ENCODE data around the gene YTHDF2.
A peak's percentile ranks its signal among the peaks of the same experiment; 100 is the strongest.

YTHDF2 gene

DNA sequence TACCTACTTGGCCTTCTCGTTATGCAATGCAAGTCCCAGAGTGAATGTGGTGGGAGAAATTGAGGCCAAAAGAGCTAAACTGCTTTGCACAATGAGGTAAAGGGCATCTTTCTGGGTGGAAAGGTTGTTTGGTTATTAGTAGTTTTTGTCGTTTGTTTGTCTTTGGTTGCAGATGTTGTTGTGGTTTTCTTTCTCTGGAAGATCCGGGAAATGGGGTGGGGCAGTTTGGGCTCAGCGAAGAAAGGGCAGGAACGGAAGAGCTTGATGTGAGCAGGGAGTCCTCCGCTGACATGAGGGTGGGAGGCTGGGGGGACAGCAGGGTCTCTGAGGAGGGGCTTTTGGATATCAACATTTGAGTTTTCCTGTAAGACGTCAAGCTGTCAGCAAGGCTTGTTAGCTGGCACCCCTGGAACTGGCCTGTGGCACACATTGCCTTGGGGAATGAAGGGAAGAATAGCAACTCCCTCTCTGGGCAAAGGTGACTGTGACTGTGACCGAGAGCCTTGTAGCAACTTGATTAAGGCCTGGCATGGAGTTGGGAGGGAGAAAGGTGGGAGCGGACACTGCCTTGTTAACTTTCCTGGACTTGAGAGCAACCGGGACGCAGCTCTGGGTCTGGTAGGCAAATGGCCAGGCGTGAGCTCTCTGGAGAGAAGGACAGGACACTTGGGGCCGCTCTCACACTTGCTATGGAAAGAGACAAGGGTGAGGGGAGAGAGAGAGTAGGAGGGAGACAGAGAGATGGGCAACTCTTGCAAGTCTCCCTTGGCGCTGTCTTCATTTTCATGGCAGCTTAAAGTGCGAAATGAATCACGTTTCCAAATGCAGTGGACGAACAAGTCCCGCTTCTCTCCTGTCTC is 59.8 kb downstream of the YTHDF2 start:
- no peak for DNase-seq

DNA sequence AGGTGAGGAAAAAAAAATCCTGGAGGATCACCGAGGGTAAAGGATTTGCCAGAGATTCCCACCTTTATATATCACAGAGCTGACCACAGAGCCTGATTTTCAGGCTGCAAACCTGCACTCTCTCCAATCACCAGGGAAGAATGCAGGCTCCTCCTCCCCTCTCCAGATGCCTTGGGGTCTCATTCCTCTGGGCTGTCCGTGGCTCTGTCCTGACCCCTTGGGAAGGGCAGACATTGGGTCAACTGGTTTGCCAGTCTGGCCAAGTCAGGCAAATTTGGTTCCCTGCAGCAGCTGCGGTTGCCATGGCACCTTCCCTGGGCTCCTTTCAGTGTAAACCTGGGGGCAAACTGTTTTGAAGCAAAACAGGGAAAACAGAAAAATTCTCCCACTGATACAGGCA is 63.6 kb downstream of the YTHDF2 start:
- no peak for DNase-seq

DNA sequence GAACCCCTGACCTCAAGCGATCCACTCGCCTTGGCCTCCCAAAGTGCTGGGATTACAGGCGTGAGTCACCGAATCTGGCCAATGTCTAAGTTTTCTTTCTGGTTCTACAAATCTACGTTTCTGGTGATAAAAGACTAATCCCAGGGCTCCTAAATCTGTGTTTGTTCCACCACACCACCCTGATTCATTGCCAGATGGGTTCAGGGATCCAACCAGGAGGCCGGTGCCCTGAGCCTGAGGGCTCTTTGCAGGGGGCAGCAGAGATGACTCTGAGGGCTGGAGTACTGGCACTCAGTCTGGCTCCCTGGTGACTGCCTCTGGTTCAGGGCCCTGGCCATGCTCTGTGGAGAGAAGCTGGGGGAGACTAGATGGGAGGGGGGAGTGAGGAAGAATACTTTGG is 64.7 kb downstream of the YTHDF2 start:
- DNase-seq: no peak

DNA sequence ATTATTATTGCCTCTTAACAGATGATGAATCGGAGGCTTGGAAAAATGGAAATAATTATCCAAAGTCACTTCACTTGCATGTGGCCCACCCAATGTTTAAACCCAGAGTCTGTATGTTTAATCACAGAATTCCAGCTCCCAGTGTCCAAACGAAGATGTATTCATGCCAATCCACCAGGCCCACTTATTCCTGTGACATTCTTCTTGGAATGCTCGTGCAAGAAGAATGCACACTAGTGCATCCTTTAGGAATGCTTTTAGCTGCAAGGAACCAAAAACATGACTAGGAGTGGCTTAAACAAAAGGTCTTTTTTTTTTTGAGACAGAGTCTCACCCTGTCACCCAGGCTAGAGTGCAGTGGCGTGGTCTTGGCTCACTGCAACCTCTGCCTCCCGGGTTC is 66.3 kb downstream of the YTHDF2 start:
- no peak for DNase-seq

DNA sequence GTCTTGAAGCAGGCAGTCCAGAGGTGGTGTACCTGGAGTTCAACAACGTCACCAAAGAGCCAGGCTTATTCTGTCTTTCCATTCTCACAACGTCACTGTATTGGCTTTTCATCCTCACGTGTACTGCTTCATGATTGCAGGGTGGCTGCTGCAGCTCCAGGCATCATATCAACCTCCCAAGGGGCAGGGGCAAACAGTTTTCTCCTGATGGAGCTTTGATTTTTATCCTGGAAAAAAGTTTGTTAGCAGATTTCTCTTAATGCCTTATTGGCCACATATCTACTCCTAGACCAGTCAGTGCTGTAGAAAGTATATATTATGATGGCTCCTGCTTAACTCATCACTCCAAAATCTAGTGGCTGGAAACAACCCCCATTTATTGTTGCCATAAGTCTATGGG is 66.9 kb downstream of the YTHDF2 start:
- DNase-seq: no peak

DNA sequence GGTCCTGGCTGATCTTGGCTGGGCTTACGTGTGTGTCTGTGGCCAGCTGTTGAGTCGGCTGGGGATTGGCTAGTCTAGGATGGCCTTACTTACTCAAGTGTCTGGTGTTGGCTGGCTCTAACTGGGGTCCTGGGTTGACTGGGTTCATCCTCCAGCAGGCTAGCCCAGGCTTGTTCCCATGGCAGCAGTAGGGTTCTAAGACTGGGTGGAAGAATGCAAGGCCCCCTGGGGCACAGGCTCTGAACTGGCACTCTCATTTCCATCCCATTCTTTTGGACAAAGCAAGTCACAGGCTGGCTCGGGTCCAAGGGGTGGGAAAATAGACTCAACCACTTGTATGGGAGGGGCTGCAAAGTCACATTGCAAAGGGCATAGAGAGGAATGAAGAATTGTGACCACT is 67.3 kb downstream of the YTHDF2 start:
- no peak for DNase-seq

DNA sequence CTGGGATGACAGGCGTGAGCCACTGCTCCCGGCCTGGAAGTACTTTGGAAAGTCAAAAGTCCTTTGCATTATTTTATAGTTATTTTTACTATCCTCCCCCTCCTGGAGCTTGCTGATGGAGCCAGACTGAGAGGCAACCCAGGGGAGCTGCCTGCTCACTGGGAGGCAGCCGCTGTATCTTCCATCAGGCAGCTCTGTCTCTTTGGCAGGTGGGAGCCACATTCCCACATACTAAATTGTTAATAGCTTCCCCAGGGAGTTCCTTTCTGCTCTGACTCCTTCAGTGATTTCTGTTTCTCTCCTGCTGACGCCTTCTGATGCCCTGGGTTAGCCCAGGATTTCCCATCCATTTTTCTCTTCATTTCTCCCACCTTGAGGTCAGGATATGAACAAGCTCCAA is 70.3 kb downstream of the YTHDF2 start:
- DNase-seq: peak in 5 of 56 donors; percentile 3 to 32 (median 13)

DNA sequence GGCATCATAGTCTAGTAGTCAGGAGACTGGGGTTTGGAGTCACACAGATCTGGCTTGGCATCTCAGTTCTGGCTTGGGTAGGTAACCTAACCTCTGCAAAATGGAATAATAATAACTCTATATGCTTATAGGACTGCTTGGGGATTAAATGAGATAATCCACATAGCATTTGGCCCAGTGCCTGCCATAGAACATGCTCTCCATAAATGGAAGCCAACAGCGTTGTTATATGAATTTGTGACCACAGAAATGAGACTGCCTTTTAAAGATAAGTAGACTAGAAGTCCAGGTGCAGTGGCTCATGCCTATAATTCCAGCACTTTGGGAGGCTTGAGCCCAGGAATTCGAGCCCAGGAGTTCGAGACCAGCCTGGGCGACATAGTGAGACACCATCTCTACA is 71.2 kb downstream of the YTHDF2 start:
- no peak for DNase-seq

DNA sequence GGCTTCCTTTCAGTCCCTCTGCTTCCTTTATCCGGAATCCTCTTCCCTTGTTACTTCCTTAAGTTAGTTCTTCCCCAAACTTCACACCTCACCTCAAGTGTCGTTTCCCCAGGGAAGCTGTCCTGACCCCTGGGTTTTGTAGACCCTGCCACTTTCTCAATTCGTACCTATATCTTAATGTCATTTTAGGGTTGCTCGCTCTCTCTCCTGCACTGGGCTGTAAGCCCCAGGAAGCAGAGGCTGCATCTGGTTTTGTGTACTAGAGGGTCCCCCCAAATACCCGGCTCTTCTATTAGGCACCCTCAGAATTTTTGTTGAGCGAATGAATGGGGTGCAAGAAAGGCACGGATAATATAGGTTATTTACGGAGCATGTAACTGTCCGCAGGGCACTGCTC is 74.6 kb downstream of the YTHDF2 start:
- no peak for DNase-seq

DNA sequence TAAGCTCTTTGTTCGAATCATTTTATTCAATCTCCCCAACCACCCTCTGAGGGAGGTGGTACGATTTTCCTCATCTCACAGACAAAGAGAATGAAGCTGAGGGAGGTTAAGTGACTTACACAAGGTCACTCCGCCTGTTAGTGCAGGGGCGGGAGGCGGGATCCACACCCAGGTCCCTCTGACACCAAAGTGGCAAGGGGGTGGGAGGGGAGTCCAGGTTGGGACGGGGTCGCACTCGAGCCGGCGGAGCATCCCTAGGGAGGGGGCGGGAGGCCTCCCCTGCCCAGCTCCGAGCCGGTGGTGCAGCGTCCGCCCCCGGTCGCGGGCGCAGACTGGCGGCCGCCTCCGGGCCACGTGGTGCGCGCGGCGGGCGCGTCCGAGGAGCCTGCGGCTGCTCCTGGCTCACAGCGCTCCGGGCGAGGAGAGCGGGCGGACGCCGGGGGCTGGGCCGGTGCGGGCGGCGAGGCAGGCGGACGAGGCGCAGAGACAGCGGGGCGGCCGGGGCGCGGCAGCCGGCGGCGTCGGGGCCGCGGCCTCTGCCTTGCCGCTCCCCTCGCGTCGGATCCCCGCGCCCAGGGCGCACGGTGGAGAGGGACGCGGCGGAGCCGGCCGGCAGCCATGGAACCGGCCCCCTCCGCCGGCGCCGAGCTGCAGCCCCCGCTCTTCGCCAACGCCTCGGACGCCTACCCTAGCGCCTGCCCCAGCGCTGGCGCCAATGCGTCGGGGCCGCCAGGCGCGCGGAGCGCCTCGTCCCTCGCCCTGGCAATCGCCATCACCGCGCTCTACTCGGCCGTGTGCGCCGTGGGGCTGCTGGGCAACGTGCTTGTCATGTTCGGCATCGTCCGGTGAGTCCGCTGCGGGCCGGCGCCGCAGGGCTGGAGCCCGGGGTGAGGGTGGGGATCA is 75.3 kb downstream of the YTHDF2 start, which contains the start of gene OPRD1:
TSS of gene OPRD1 (plus strand) at position 405 of the 903 bp plus-strand sequence. CDS start at position 619, 214 bp downstream.
- DNase-seq: peak in 1 of 56 donors; percentile 10

DNA sequence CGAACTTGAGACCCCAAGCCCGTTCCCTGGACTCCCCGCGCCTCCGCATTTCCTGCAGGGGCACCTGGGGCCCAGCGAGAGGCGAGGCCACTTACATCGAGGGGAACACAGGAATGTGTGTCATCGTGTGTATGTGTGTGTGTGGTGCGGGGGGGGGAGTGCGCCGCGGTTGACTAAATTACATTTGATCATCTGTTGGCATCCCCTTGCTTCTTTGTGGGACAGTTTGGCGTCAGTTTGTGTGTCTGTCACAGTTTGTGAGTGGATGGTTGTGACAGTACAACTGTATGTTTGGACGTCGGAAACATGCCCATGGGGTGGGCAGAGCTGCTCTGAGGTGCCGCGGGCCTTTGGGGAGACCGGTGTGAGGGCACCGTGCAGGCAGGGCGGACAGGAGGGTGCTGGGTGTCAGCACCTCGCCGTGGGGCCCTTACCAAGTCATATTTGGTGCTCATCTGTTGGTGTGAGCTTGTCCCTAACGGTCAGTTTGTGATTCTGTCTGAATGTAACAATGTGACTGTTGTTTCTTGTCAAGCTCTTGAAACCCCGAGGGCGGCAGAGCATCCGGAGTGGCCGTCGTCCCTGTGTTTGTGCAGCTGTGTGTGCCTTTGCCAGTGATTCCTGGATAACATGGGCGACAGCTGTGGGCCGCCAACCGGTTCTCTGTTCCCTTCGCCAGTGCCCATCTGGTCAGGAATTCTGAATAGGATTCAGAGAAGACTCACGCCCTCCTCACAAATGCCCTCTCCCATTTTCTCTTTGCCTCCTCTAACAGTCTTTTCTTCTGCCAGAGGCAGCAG is 76.1 kb downstream of the YTHDF2 start:
- DNase-seq: no peak

DNA sequence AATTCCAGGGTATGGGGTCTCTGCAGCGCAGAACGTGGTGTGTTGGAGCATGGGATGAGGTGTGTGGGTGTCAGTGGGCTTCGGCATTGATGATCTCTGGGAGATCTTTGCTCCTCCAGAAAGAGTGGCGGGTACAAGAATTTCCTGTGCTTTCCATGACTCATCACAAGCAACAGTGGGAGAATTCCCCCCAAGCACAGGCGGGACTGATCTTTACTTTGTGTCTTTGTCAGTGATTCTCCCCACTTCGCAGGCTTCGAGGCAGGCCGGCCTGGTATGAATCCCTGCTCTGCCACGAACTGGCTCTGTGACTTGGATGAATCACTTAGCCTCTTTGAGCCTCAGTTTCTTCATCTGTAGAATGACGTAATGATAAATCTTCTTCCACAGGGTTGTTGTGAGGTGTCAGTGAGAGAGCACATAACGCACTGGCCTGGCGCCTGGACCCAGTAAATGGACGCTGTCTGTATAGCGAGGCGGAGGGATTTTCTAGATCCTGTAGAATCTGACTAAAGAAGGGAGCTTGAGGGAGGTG is 77.3 kb downstream of the YTHDF2 start:
- DNase-seq: no peak

DNA sequence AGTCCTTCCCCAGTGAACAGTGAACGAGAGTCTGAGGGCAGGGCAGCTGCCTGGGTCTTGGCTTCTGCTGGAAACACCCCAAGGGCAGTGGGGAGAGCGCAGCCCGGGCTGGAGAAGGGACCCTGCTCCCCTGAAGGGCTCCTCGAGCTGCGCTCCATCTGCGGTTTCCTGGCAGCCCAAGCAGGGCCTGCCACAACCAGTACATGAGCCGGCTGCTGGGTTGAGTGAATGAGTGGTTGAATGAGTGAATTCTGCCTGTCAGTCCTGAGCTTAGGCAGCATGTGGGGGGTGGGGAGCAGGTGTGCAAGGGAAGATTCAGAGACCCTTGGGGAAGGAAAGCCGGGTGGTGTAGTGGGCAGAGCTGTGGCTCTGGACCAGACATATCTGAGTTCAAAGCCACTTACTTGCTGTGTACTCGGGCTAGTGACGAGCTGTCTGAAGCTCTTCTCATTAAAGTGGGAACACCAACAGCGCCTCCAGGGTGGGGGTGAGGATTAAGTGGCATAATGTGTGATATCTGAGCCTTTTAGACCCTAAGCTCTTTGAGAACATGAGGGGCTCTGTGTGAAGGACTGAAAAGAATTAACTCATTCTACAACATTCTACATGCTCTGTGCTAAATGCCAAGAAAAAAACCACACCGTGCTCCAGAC is 78.9 kb downstream of the YTHDF2 start:
- no peak for DNase-seq

DNA sequence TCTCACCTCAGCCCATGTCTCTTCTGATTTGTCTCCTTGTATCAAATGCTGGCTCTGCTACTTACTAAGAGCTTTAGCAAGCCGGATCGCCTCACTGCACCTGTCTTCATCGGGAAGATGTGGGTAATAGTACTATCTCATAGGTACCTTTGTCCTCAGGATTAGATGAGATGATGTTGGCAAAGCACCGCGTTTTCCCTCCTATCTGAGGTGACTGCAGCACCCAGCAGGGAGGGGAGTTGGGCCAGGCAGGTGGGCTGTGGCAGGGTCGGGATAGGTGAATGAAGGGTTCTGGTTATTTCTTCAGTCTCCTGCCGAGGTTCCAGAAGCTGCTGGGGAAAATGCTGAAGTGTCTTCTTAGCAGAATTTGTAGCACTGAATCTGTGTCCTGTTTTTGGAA is 80.4 kb downstream of the YTHDF2 start:
- no peak for DNase-seq

DNA sequence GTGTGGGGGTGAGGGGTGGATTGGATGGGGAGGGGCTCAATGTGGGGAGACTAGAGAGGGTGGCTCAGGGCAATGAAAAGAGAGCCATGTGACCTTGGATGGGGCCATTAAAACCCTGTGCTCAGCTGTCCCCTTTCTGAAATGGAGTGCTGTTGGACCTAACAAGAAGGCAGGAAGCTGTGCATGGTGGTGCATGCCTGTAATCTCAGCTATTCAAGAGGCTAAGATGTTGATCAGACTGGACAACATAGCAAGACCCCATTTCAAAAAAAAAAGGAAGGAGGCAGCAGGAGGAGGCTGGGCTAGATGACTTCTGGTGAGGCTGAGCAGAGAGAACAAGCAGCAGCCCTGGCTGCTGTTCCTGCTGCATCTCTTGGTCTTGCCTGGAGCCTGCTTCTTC is 82.3 kb downstream of the YTHDF2 start:
- no peak for DNase-seq
